Activated T-cell treated with anti-CD3 and anti-CD28 coated beads, Interleukin-2, amount 50 U/mL, for 24 hours (primary cell): Measurements from ENCODE around the gene TIMM50.

Source experiments
- DNase-seq: peaks from one replicate; pipeline ENCODE4 v3.0.0-alpha.2; 2020
- H3K27ac Mint-ChIP-seq: 2 replicates; pipeline ENCODE4 v1.8.0; 2020; ENCODE audit warnings: mild to moderate bottlenecking, mixed read lengths
- H3K27me3 Mint-ChIP-seq: 2 replicates; pipeline ENCODE4 v1.8.0; 2020; ENCODE audit warnings: mixed read lengths
- H3K36me3 Mint-ChIP-seq: 2 replicates; pipeline ENCODE4 v1.8.0; 2020; ENCODE audit warnings: low read depth, mixed read lengths
- H3K4me1 Mint-ChIP-seq: 2 replicates; pipeline ENCODE4 v1.8.0; 2020; ENCODE audit warnings: low read depth, mixed read lengths
- H3K4me3 Mint-ChIP-seq: 2 replicates; pipeline ENCODE4 v1.8.0; 2020; ENCODE audit warnings: mild to moderate bottlenecking, moderate library complexity, mixed read lengths
- H3K9me3 Mint-ChIP-seq: 2 replicates; pipeline ENCODE4 v1.8.0; 2020; ENCODE audit warnings: mixed read lengths

The TIMM50 gene

GRCh38 chr19:39480337-39481228 lies at the start of gene TIMM50:
TIMM50 (plus strand) TSS chr19:39480838; CDS start chr19:39480854, 16 bp downstream.
- peak within 1 kb of the TSS; percentile 94 for H3K27ac Mint-ChIP-seq
- DNase-seq = peak; percentile 99
- H3K36me3 Mint-ChIP-seq = peaks cover 67% of the 10 kb centered on the region
- no peaks in the 10 kb centered on the region for H3K9me3 Mint-ChIP-seq
- peaks cover 32% of the 10 kb centered on the region for H3K4me1 Mint-ChIP-seq
- peak within 1 kb of the TSS; percentile 94 for H3K4me3 Mint-ChIP-seq
- H3K27me3 Mint-ChIP-seq = no peaks in the 10 kb centered on the region

- H3K4me3 Mint-ChIP-seq = peak overlapping the region; percentile 95
- H3K36me3 Mint-ChIP-seq = peaks cover 59% of the 10 kb centered on the region
- DNase-seq = no peak
- H3K27me3 Mint-ChIP-seq = no peaks in the 10 kb centered on the region
- no peaks in the 10 kb centered on the region for H3K9me3 Mint-ChIP-seq
- H3K27ac Mint-ChIP-seq = peak overlapping the region; percentile 99
- peaks cover 61% of the 10 kb centered on the region for H3K4me1 Mint-ChIP-seq
These were observed 48.0 kb upstream of the TIMM50 start for GRCh38 chr19:39432677-39433025.

GRCh38 chr19:39433480-39434079 lies 47.1 kb upstream of the TIMM50 start:
- Mint-ChIP-seq H3K27ac (peak overlapping the region; percentile 99), H3K4me3 (peak overlapping the region; percentile 95), H3K36me3 (peaks cover 59% of the 10 kb centered on the region), H3K4me1 (peaks cover 61% of the 10 kb centered on the region), H3K9me3 (no peaks in the 10 kb centered on the region), H3K27me3 (no peaks in the 10 kb centered on the region)
- DNase-seq = no peak

GRCh38 chr19:39434123-39435076 lies 46.2 kb upstream of the TIMM50 start:
- no peaks in the 10 kb centered on the region for H3K27me3 Mint-ChIP-seq
- H3K9me3 Mint-ChIP-seq = no peaks in the 10 kb centered on the region
- peaks cover 59% of the 10 kb centered on the region for H3K36me3 Mint-ChIP-seq
- no peak for DNase-seq
- peak overlapping the region; percentile 95 for H3K4me3 Mint-ChIP-seq
- peaks cover 58% of the 10 kb centered on the region for H3K4me1 Mint-ChIP-seq
- peak overlapping the region; percentile 99 for H3K27ac Mint-ChIP-seq

GRCh38 chr19:39435499-39436349 lies 44.9 kb upstream of the TIMM50 start, which contains the start of gene RPS16:
RPS16 (minus strand) TSS chr19:39435949; CDS start chr19:39435895, 54 bp downstream.
- peak; percentile 100 for DNase-seq
- H3K27me3 Mint-ChIP-seq = no peaks in the 10 kb centered on the region
- no peaks in the 10 kb centered on the region for H3K9me3 Mint-ChIP-seq
- H3K27ac Mint-ChIP-seq = peak within 1 kb of the TSS; percentile 99
- H3K4me1 Mint-ChIP-seq = peaks cover 57% of the 10 kb centered on the region
- H3K36me3 Mint-ChIP-seq = peaks cover 54% of the 10 kb centered on the region
- peak within 1 kb of the TSS; percentile 95 for H3K4me3 Mint-ChIP-seq

- no peaks in the 10 kb centered on the region for H3K27me3 Mint-ChIP-seq
- no peak for DNase-seq
- peak overlapping the region; percentile 95 for H3K4me3 Mint-ChIP-seq
- H3K36me3 Mint-ChIP-seq = peaks cover 48% of the 10 kb centered on the region
- no peaks in the 10 kb centered on the region for H3K9me3 Mint-ChIP-seq
- peak overlapping the region; percentile 99 for H3K27ac Mint-ChIP-seq
- peaks cover 51% of the 10 kb centered on the region for H3K4me1 Mint-ChIP-seq
These were observed 44.3 kb upstream of the TIMM50 start for GRCh38 chr19:39436350-39436716.

- DNase-seq = no peak
- H3K27ac Mint-ChIP-seq = no peak overlapping the region
- no peaks in the 10 kb centered on the region for H3K27me3 Mint-ChIP-seq
- H3K9me3 Mint-ChIP-seq = no peaks in the 10 kb centered on the region
- H3K36me3 Mint-ChIP-seq = peaks cover 28% of the 10 kb centered on the region
- no peak overlapping the region for H3K4me3 Mint-ChIP-seq
- peaks cover 35% of the 10 kb centered on the region for H3K4me1 Mint-ChIP-seq
These were observed 42.2 kb upstream of the TIMM50 start for GRCh38 chr19:39438270-39438934.

- Mint-ChIP-seq H3K36me3 (peaks cover 52% of the 10 kb centered on the region), H3K27ac (peak overlapping the region; percentile 99), H3K4me1 (peaks cover 40% of the 10 kb centered on the region), H3K9me3 (no peaks in the 10 kb centered on the region), H3K4me3 (peak overlapping the region; percentile 100), H3K27me3 (no peaks in the 10 kb centered on the region)
- DNase-seq = peak; percentile 52
These were observed 35.9 kb upstream of the TIMM50 start for GRCh38 chr19:39444598-39445195.

- Mint-ChIP-seq H3K27me3 (no peaks in the 10 kb centered on the region), H3K9me3 (no peaks in the 10 kb centered on the region), H3K4me3 (peak within 1 kb of the TSS; percentile 100), H3K27ac (peak within 1 kb of the TSS; percentile 99), H3K36me3 (peaks cover 59% of the 10 kb centered on the region), H3K4me1 (peaks cover 43% of the 10 kb centered on the region)
- peak; percentile 95 for DNase-seq
These were observed 35.2 kb upstream of the TIMM50 start, which contains the start of gene SUPT5H for GRCh38 chr19:39445196-39446111. SUPT5H (plus strand) TSS chr19:39445582; CDS start chr19:39445891, 309 bp downstream.

- peaks cover 68% of the 10 kb centered on the region for H3K36me3 Mint-ChIP-seq
- H3K27ac Mint-ChIP-seq = peak overlapping the region; percentile 99
- H3K27me3 Mint-ChIP-seq = no peaks in the 10 kb centered on the region
- H3K4me3 Mint-ChIP-seq = peak overlapping the region; percentile 100
- peaks cover 49% of the 10 kb centered on the region for H3K4me1 Mint-ChIP-seq
- no peaks in the 10 kb centered on the region for H3K9me3 Mint-ChIP-seq
- DNase-seq = no peak
These were observed 34.1 kb upstream of the TIMM50 start for GRCh38 chr19:39446365-39447084.

- no peaks in the 10 kb centered on the region for H3K27me3 Mint-ChIP-seq
- peak overlapping the region; percentile 100 for H3K4me3 Mint-ChIP-seq
- no peaks in the 10 kb centered on the region for H3K9me3 Mint-ChIP-seq
- DNase-seq = no peak
- H3K27ac Mint-ChIP-seq = peak overlapping the region; percentile 99
- peaks cover 64% of the 10 kb centered on the region for H3K4me1 Mint-ChIP-seq
- H3K36me3 Mint-ChIP-seq = peaks cover 85% of the 10 kb centered on the region
These were observed 32.4 kb upstream of the TIMM50 start for GRCh38 chr19:39448271-39448670.
